Epidermal melanocyte (primary cell): ENCODE data around the gene APBB1IP.
"Not testable (repeated sequence)": the region's sequence is repeated elsewhere in the genome, so short reads cannot be mapped to it uniquely, and the experiment has no call there.

Experiments used
- DNase-seq: peaks from one replicate; pipeline ENCODE4 v3.0.0; 2011; ENCODE audit warnings: low spot score; ENCODE audit not compliant: insufficient read length

Gene APBB1IP

GRCh38 chr10:26475386-26475785, 37.2 kb downstream of the APBB1IP start:
- DNase-seq, result no peak

GRCh38 chr10:26477501-26477900, 39.4 kb downstream of the APBB1IP start:
- DNase-seq, result no peak

GRCh38 chr10:26478061-26478460, 39.9 kb downstream of the APBB1IP start:
- DNase-seq, result no peak

- no peak for DNase-seq
Observed at GRCh38 chr10:26479766-26480492, 41.8 kb downstream of the APBB1IP start.

GRCh38 chr10:26481315-26481692, 43.2 kb downstream of the APBB1IP start:
- no peak for DNase-seq

GRCh38 chr10:26481914-26482550, 43.9 kb downstream of the APBB1IP start:
- DNase-seq, result no peak

- no peak for DNase-seq
Observed at GRCh38 chr10:26483554-26483953, 45.4 kb downstream of the APBB1IP start.

- DNase-seq, result no peak
Observed at GRCh38 chr10:26485150-26485941, 47.2 kb downstream of the APBB1IP start.

GRCh38 chr10:26486304-26486703, 48.2 kb downstream of the APBB1IP start:
- no peak for DNase-seq

- DNase-seq, result no peak
Observed at GRCh38 chr10:26486990-26487850, 49.1 kb downstream of the APBB1IP start.

- DNase-seq, result no peak
Observed at GRCh38 chr10:26488344-26488743, 50.2 kb downstream of the APBB1IP start.

- no peak for DNase-seq
Observed at GRCh38 chr10:26489081-26489480, 50.9 kb downstream of the APBB1IP start.

GRCh38 chr10:26490367-26490766, 52.2 kb downstream of the APBB1IP start:
- DNase-seq, result not testable (repeated sequence)

- no peak for DNase-seq
Observed at GRCh38 chr10:26491276-26491675, 53.1 kb downstream of the APBB1IP start.

GRCh38 chr10:26491934-26492333, 53.8 kb downstream of the APBB1IP start:
- no peak for DNase-seq

GRCh38 chr10:26492725-26493124, 54.6 kb downstream of the APBB1IP start:
- not testable (repeated sequence) for DNase-seq

- DNase-seq, result no peak
Observed at GRCh38 chr10:26494018-26494417, 55.9 kb downstream of the APBB1IP start.

- DNase-seq, result no peak
Observed at GRCh38 chr10:26499426-26499825, 61.3 kb downstream of the APBB1IP start.

- DNase-seq, result no peak
Observed at GRCh38 chr10:26502986-26503385, 64.8 kb downstream of the APBB1IP start.

GRCh38 chr10:26503911-26504310, 65.8 kb downstream of the APBB1IP start:
- DNase-seq, result no peak

GRCh38 chr10:26504429-26504828, 66.3 kb downstream of the APBB1IP start:
- not testable (repeated sequence) for DNase-seq
